H1 (cell line): ENCODE results near the gene EXD3. TPM values are rescaled to one million over a fixed set of nuclear protein-coding genes. Genes with fewer than 3 reads are reported as not detected.

Experiments
- CTCF ChIA-PET: fragments of 300-600 bp; sonication (Branson Sonifier 250); formaldehyde crosslinking; loops from one replicate; lab custom pipeline; 2021; ENCODE audit not compliant: partially characterized antibody; lab: Charles Lee
- POLR2A ChIA-PET: fragments of 300-600 bp; sonication (Branson Sonifier 250); formaldehyde crosslinking; loops from one replicate; lab custom pipeline; 2021; ENCODE audit warnings: inconsistent platforms; ENCODE audit not compliant: partially characterized antibody; lab: Charles Lee
- DNase-seq, 2 experiments: peaks; one replicate each; pipeline versions ENCODE4 v3.0.0 to v3.0.0-alpha.2; 2010 to 2022; ENCODE audit warnings: low spot score in 2 of 2, low read depth in 1 of 2, mixed read lengths in 1 of 2
- FAIRE-seq: peaks from 2 replicates; lab custom pipeline; 2011; peaks lifted over from hg19 to GRCh38; lab: Jason Lieb, UNC
- H2AFZ ChIP-seq: 2 replicates; pipeline ENCODE4 v1.8.1; 2012; ENCODE audit warnings: low read length, inconsistent platforms
- H2AK5ac ChIP-seq: 2 replicates; pipeline ENCODE4 v1.6.1; 2013; ENCODE audit warnings: low read depth, low read length
- H2BK120ac ChIP-seq: replicated peaks from 2 replicates; pipeline ENCODE3; 2013; ENCODE audit warnings: low read depth, low read length, inconsistent platforms
- H2BK12ac ChIP-seq: 2 replicates; pipeline ENCODE4 v1.6.1; 2013; ENCODE audit warnings: low read depth, low read length
- H2BK15ac ChIP-seq: 2 replicates; pipeline ENCODE4 v1.6.1; 2013; ENCODE audit warnings: low read length
- H2BK20ac ChIP-seq: 2 replicates; pipeline ENCODE4 v1.6.1; 2013; ENCODE audit warnings: low read length
- H2BK5ac ChIP-seq: 2 replicates; pipeline ENCODE4 v1.6.1; 2013; ENCODE audit warnings: low read depth, low read length
- H3K14ac ChIP-seq: 2 replicates; pipeline ENCODE4 v1.6.1; 2013; ENCODE audit warnings: inconsistent platforms; ENCODE audit not compliant: insufficient read length
- H3K18ac ChIP-seq: 2 replicates; pipeline ENCODE4 v1.6.1; 2013; ENCODE audit warnings: low read length; ENCODE audit errors: extremely low read depth
- H3K23ac ChIP-seq: 2 replicates; pipeline ENCODE4 v1.6.1; 2013; ENCODE audit warnings: inconsistent platforms; ENCODE audit not compliant: insufficient read length
- H3K23me2 ChIP-seq: 2 replicates; pipeline ENCODE4 v1.6.1; 2013; ENCODE audit warnings: low read depth, low read length
- H3K27ac ChIP-seq: 2 replicates; pipeline ENCODE4 v1.6.1; 2011; ENCODE audit warnings: low read depth, low read length, inconsistent platforms
- H3K27me3 ChIP-seq, 4 experiments: replicated peaks in 1 of 4; 1 replicate in 1 of 4; 2 replicates in 3 of 4; pipeline versions ENCODE4 v1.6.1 to v1.8.1; 2011 to 2013; ENCODE audit warnings: low read length in 3 of 4, mild to moderate bottlenecking in 3 of 4, inconsistent platforms in 2 of 4, mixed read lengths in 2 of 4, moderate library complexity in 1 of 4; ENCODE audit not compliant: control insufficient read depth in 3 of 4, insufficient read depth in 3 of 4; ENCODE audit errors: extremely low read depth in 1 of 4
- H3K36me3 ChIP-seq, 4 experiments: 2 replicates each; pipeline versions ENCODE4 v1.6.1 to v1.8.1; 2011 to 2013; ENCODE audit warnings: mild to moderate bottlenecking in 4 of 4, low read length in 3 of 4, moderate library complexity in 2 of 4, control low read depth in 1 of 4, inconsistent platforms in 1 of 4; ENCODE audit not compliant: insufficient read depth in 4 of 4, control insufficient read depth in 2 of 4
- H3K4ac ChIP-seq: replicated peaks from 2 replicates; pipeline ENCODE3; 2013; ENCODE audit warnings: low read length, low read depth, mixed read lengths, inconsistent platforms; ENCODE audit not compliant: insufficient read length
- H3K4me1 ChIP-seq, 4 experiments: replicated peaks in 1 of 4; 1 replicate in 1 of 4; 2 replicates in 3 of 4; pipeline versions ENCODE4 v1.6.1 to v1.8.1; 2011 to 2013; ENCODE audit warnings: low read length in 3 of 4, inconsistent platforms in 2 of 4, mixed read lengths in 1 of 4; ENCODE audit not compliant: insufficient read depth in 4 of 4, control insufficient read depth in 3 of 4
- H3K4me2 ChIP-seq, 2 experiments: 2 replicates each; pipeline versions ENCODE4 v1.6.1 to v1.8.1; 2011 to 2013; ENCODE audit warnings: low read depth in 2 of 2, low read length in 2 of 2, control low read depth in 1 of 2, inconsistent platforms in 1 of 2, mild to moderate bottlenecking in 1 of 2; ENCODE audit not compliant: insufficient read depth in 1 of 2
- H3K4me3 ChIP-seq, 4 experiments: fragments of 200-600, 300-600 bp in 1 of 4; sonication (generic), shearing (Covaris generic), sonication (Bioruptor Twin) in 1 of 4; 2 replicates each; pipeline versions ENCODE4 v1.5.1 to v1.8.1; 2011 to 2016; ENCODE audit warnings: low read length in 4 of 4, low read depth in 3 of 4, control low read depth in 2 of 4, inconsistent platforms in 2 of 4, mild to moderate bottlenecking in 2 of 4, mixed read lengths in 1 of 4, moderate library complexity in 1 of 4; ENCODE audit not compliant: insufficient read depth in 2 of 4; ENCODE audit errors: extremely low read depth in 1 of 4
- H3K56ac ChIP-seq: replicated peaks from 2 replicates; pipeline ENCODE3; 2013; ENCODE audit warnings: low read depth, mild to moderate bottlenecking, mixed read lengths, low read length, inconsistent platforms; ENCODE audit not compliant: insufficient read length
- H3K79me1 ChIP-seq: 2 replicates; pipeline ENCODE4 v1.6.1; 2013; ENCODE audit warnings: low read depth, low read length, control low read depth
- H3K79me2 ChIP-seq, 2 experiments: 2 replicates each; pipeline versions ENCODE4 v1.6.1 to v1.8.1; 2012 to 2013; ENCODE audit warnings: low read length in 2 of 2, mild to moderate bottlenecking in 2 of 2, inconsistent platforms in 1 of 2; ENCODE audit not compliant: insufficient read depth in 2 of 2, control insufficient read depth in 1 of 2
- H3K9ac ChIP-seq, 4 experiments: replicated peaks in 1 of 4; 1 replicate in 1 of 4; 2 replicates in 3 of 4; pipeline versions ENCODE4 v1.6.1 to v1.8.1; 2011 to 2013; ENCODE audit warnings: low read depth in 3 of 4, low read length in 3 of 4, control low read depth in 2 of 4, mild to moderate bottlenecking in 2 of 4, moderate library complexity in 2 of 4, inconsistent platforms in 1 of 4; ENCODE audit errors: extremely low read depth in 1 of 4
- H3K9me3 ChIP-seq, 2 experiments: 2 replicates each; pipeline versions ENCODE4 v1.6.1 to v1.8.1; 2012 to 2013; ENCODE audit warnings: mild to moderate bottlenecking in 2 of 2, moderate library complexity in 2 of 2, control low read depth in 1 of 2, inconsistent platforms in 1 of 2, low read depth in 1 of 2, low read length in 1 of 2, mixed read lengths in 1 of 2; ENCODE audit not compliant: insufficient read depth in 2 of 2
- H4K20me1 ChIP-seq, 2 experiments: replicated peaks in 1 of 2; 2 replicates each; pipeline versions ENCODE3 to v1.8.1; 2011 to 2013; ENCODE audit warnings: inconsistent platforms in 2 of 2, low read length in 2 of 2, mild to moderate bottlenecking in 1 of 2; ENCODE audit not compliant: insufficient read depth in 2 of 2, control insufficient read depth in 1 of 2
- H4K5ac ChIP-seq: 2 replicates; pipeline ENCODE4 v1.6.1; 2013; ENCODE audit warnings: low read length, low read depth, mixed read lengths, inconsistent platforms; ENCODE audit not compliant: insufficient read length
- H4K8ac ChIP-seq: 2 replicates; pipeline ENCODE4 v1.8.0; 2013; ENCODE audit warnings: mild to moderate bottlenecking, moderate library complexity, low read length, inconsistent platforms; ENCODE audit not compliant: insufficient read depth; ENCODE audit errors: extremely low read depth
- H4K91ac ChIP-seq: replicated peaks from 2 replicates; pipeline ENCODE3; 2013; ENCODE audit warnings: low read length, mixed read lengths, inconsistent platforms; ENCODE audit not compliant: insufficient read length
- CBX8 ChIP-seq: fragments of 300-800, 300-1000 bp; sonication (generic); IDR thresholded peaks from 2 replicates; pipeline ENCODE4 v1.7.1; 2016; ENCODE audit warnings: low read depth, low read length, borderline replicate concordance
- GABPA ChIP-seq: IDR thresholded peaks from 2 replicates; pipeline ENCODE4 v1.6.1; 2011; ENCODE audit warnings: mild to moderate bottlenecking, low read length, moderate library complexity, borderline replicate concordance; ENCODE audit not compliant: insufficient read depth
- GTF2F1 ChIP-seq: IDR thresholded peaks from 2 replicates; pipeline ENCODE4 v1.6.1; 2012; ENCODE audit warnings: low read depth, low read length, improper control_type of control experiment, borderline replicate concordance
- JUND ChIP-seq: IDR thresholded peaks from 2 replicates; pipeline ENCODE4 v1.6.1; 2011; ENCODE audit warnings: mild to moderate bottlenecking, improper control_type of control experiment, low read length
- RXRA ChIP-seq: IDR thresholded peaks from 2 replicates; pipeline ENCODE4 v1.6.1; 2011; ENCODE audit warnings: low read depth, mild to moderate bottlenecking, low read length, moderate library complexity; ENCODE audit not compliant: insufficient read depth
- SIRT6 ChIP-seq: IDR thresholded peaks from one replicate; pipeline ENCODE4 v1.7.1; 2012; ENCODE audit warnings: low read length, inconsistent platforms
- SP2 ChIP-seq: IDR thresholded peaks from 2 replicates; pipeline ENCODE4 v1.6.1; 2012; ENCODE audit warnings: mild to moderate bottlenecking, low read length, inconsistent platforms
- TAF1 ChIP-seq: IDR thresholded peaks from 2 replicates; pipeline ENCODE4 v1.6.1; 2011; ENCODE audit warnings: mild to moderate bottlenecking, low read depth, low read length
- ZNF274 ChIP-seq: IDR thresholded peaks from 2 replicates; pipeline ENCODE4 v1.7.0; 2012; ENCODE audit warnings: low read length, borderline replicate concordance; ENCODE audit errors: extremely low read depth
- WGBS, 2 experiments: shearing (Covaris generic) in 1 of 2; methylation state at CpG; one replicate each; pipeline versions ENCODE4 v1.1.6 to v1.1.7; 2013 to 2015; ENCODE audit warnings: low lambda C conversion rate in 2 of 2, mixed read lengths in 2 of 2, inconsistent platforms in 1 of 2, low coverage in 1 of 2, missing lambda C conversion rate in 1 of 2; ENCODE audit not compliant: insufficient replicate concordance in 2 of 2, insufficient coverage in 1 of 2, insufficient read length in 1 of 2; ENCODE audit errors: extremely low coverage in 1 of 2, missing lambda C conversion rate in 1 of 2; 5-methylcytosine and 5-hydroxymethylcytosine counted together
- polyA plus RNA-seq, 7 experiments: library from polyadenylated mRNA; depleted of rRNA in 3 of 7; stranded (reverse) in 5 of 7; unstranded in 2 of 7; fragments of >200 nt in 5 of 7; fragments of 200-250 nt in 2 of 7; gene quantifications; 1 replicate in 5 of 7; 2 replicates in 1 of 7; 4 replicates in 1 of 7; pipeline versions ENCODE4 v1.2.1 to v1.2.3, GENCODE V29; 2011 to 2013; ENCODE audit warnings: missing spikeins in 2 of 7, mixed read lengths in 2 of 7
- total RNA-seq: library from RNA; stranded (reverse); fragmentation: NEBNext Ultra II Directional; extraction: Animal tissue kit (Norgen Biotek cat#: 25700); gene quantifications from 2 replicates; pipeline ENCODE4 v1.2.1, GENCODE V29; 2021
- TF ChIP-seq, protein P1 (sequence below): IDR thresholded peaks from 2 replicates; pipeline ENCODE4 v1.6.1; 2012; ENCODE audit warnings: low read length, inconsistent platforms
- TF ChIP-seq, protein P2 (sequence below): IDR thresholded peaks from 2 replicates; pipeline ENCODE4 v1.6.1; 2011; ENCODE audit warnings: low read length, improper control_type of control experiment

The EXD3 gene
- total and polyA plus RNA-seq, 2 of the 8 experiments (the other 6 are each of a cell fraction or from before 2014, with no cell fraction given), result 7.2 to 9.4 TPM

- DNase-seq (no peak), FAIRE-seq (no peak)
- POLR2A ChIA-PET, result interaction anchor here (0.6 kb wide), 1 partner anchor 9 kb away, joined by 3 read pairs; the partner anchor contains the start of gene ENTPD8
- Histone ChIP-seq H3K4me3 (no peak overlapping the region), H3K14ac (no peak overlapping the region), H3K4me1 (peaks cover 0 to 13% (median 11%) of the 10 kb centered on the region in 4 experiments; a peak in 5 of 7 replicates), H3K27me3 (no peaks in the 10 kb centered on the region; a peak in 1 of 7 replicates), H4K5ac (no peak overlapping the region), H3K23ac (no peak overlapping the region), H4K20me1 (peaks cover 0 to 6% of the 10 kb centered on the region in 2 experiments), H4K8ac (no peak overlapping the region), H2AFZ (no peak overlapping the region), H2AK5ac (no peak overlapping the region), H3K23me2 (peaks cover 7% of the 10 kb centered on the region; the same call in 1 of the 2 replicates), H2BK12ac (no peak overlapping the region), H3K4me2 (no peak overlapping the region), H3K56ac (no peak overlapping the region), H3K9ac (no peak overlapping the region), H2BK15ac (no peak overlapping the region), H3K9me3 (no peaks in the 10 kb centered on the region), H3K79me1 (no peaks in the 10 kb centered on the region), H4K91ac (no peak overlapping the region), H3K18ac (no peak overlapping the region), H3K36me3 (peaks cover 0 to 9% (median 3%) of the 10 kb centered on the region in 4 experiments; a peak in 3 of 8 replicates), H3K4ac (no peak overlapping the region), H2BK20ac (no peak overlapping the region), H2BK5ac (no peak overlapping the region), H2BK120ac (no peak overlapping the region), H3K27ac (no peak overlapping the region), H3K79me2 (no peaks in the 10 kb centered on the region)
- CTCF ChIA-PET, result no interaction called here
- 91% methylated on average over 12 of the region's 18 CpGs; no CpG with 5 or more reads in 1 of the 2 experiments for WGBS, 2 experiments
- no peak for TF ChIP-seq RXRA
- no peak for TF ChIP-seq SP2
- no peak for TF ChIP-seq JUND
- no peak for TF ChIP-seq GTF2F1
- no peak for TF ChIP-seq ZNF274
- no peak for TF ChIP-seq CBX8
- TF ChIP-seq, protein P1, sequence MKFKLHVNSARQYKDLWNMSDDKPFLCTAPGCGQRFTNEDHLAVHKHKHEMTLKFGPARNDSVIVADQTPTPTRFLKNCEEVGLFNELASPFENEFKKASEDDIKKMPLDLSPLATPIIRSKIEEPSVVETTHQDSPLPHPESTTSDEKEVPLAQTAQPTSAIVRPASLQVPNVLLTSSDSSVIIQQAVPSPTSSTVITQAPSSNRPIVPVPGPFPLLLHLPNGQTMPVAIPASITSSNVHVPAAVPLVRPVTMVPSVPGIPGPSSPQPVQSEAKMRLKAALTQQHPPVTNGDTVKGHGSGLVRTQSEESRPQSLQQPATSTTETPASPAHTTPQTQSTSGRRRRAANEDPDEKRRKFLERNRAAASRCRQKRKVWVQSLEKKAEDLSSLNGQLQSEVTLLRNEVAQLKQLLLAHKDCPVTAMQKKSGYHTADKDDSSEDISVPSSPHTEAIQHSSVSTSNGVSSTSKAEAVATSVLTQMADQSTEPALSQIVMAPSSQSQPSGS, result no peak
- no peak for TF ChIP-seq GABPA
- TF ChIP-seq, protein P2, sequence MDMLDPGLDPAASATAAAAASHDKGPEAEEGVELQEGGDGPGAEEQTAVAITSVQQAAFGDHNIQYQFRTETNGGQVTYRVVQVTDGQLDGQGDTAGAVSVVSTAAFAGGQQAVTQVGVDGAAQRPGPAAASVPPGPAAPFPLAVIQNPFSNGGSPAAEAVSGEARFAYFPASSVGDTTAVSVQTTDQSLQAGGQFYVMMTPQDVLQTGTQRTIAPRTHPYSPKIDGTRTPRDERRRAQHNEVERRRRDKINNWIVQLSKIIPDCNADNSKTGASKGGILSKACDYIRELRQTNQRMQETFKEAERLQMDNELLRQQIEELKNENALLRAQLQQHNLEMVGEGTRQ, result no peak
- no peak for TF ChIP-seq SIRT6
- no peak for TF ChIP-seq TAF1
These were observed 27.1 kb upstream of the EXD3 start for GRCh38 chr9:137449931-137450538.
